ENCODE results near the gene ZNF263. TPM values are rescaled to one million over a fixed set of nuclear protein-coding genes. Genes with fewer than 3 reads are reported as not detected.

The ZNF263 gene
- total RNA-seq, 1 donor from 2014 or later = 34.7 TPM

- peak overlapping the region; percentile 91 for H3K4me2 ChIP-seq (ENCODE audit: low read length)
- H3K4me3 Mint-ChIP-seq (ENCODE audit: unreplicated experiment) = peak overlapping the region; percentile 100
- H3K9ac ChIP-seq (ENCODE audit: low read length) = peak overlapping the region; percentile 97
- H4K20me1 ChIP-seq (ENCODE audit: insufficient read depth, low read length) = peaks cover 21% of the 10 kb centered on the region
- peaks cover 25% of the 10 kb centered on the region for H3K36me3 Mint-ChIP-seq (ENCODE audit: low read depth, unreplicated experiment)
- peak overlapping the region; percentile 100 for H3K27ac ChIP-seq (ENCODE audit: low read depth, low read length)
- peaks cover 15% of the 10 kb centered on the region for H3K36me3 ChIP-seq (ENCODE audit: insufficient read depth, low read length)
- H3K4me1 ChIP-seq (ENCODE audit: insufficient read depth, low read length) = peaks cover 20% of the 10 kb centered on the region
- FAIRE-seq (no peak), DNase-seq (ENCODE audit: low read depth) (no peak)
- peaks cover 16% of the 10 kb centered on the region for H3K4me1 Mint-ChIP-seq (ENCODE audit: low read depth, unreplicated experiment)
- H3K27me3 ChIP-seq (ENCODE audit: insufficient read depth, low read length) = no peaks in the 10 kb centered on the region
- peak overlapping the region; percentile 98 for H3K27ac Mint-ChIP-seq (ENCODE audit: unreplicated experiment)
- TF ChIP-seq CTCF (IDR thresholded peaks at IDR 0.05; ENCODE audit: insufficient read depth, low read depth, low read length) (no peak), EZH2 (IDR thresholded peaks at IDR 0.05; ENCODE audit: insufficient read depth, low read length) (no peak)
- H3K27me3 Mint-ChIP-seq (ENCODE audit: low read depth, unreplicated experiment) = no peaks in the 10 kb centered on the region
- H2AFZ ChIP-seq (ENCODE audit: low read depth, low read length) = peak overlapping the region; percentile 67
- H3K4me3 ChIP-seq (ENCODE audit: insufficient read depth, low read depth, low read length) = peak overlapping the region; percentile 86
- peaks cover 4% of the 10 kb centered on the region for H3K9me3 ChIP-seq (ENCODE audit: insufficient read depth, low read depth, low read length)
- peaks cover 50% of the 10 kb centered on the region for H3K79me2 ChIP-seq (ENCODE audit: insufficient read depth, low read length)
- peaks cover 11% of the 10 kb centered on the region for H3K9me3 Mint-ChIP-seq (ENCODE audit: unreplicated experiment)
Observed at GRCh38 chr16:3283543-3284447, 504 bp downstream of the ZNF263 start.

- TF ChIP-seq CTCF (IDR thresholded peaks at IDR 0.05; ENCODE audit: insufficient read depth, low read depth, low read length) (no peak), EZH2 (IDR thresholded peaks at IDR 0.05; ENCODE audit: insufficient read depth, low read length) (no peak)
- Mint-ChIP-seq H3K36me3 (ENCODE audit: low read depth, unreplicated experiment) (peaks cover 39% of the 10 kb centered on the region), H3K4me3 (ENCODE audit: unreplicated experiment) (peak overlapping the region; percentile 100), H3K4me1 (ENCODE audit: low read depth, unreplicated experiment) (peaks cover 16% of the 10 kb centered on the region), H3K27ac (ENCODE audit: unreplicated experiment) (peak overlapping the region; percentile 47), H3K9me3 (ENCODE audit: unreplicated experiment) (peaks cover 21% of the 10 kb centered on the region), H3K27me3 (ENCODE audit: low read depth, unreplicated experiment) (no peaks in the 10 kb centered on the region)
- Histone ChIP-seq H4K20me1 (ENCODE audit: insufficient read depth, low read length) (peaks cover 32% of the 10 kb centered on the region), H3K9me3 (ENCODE audit: insufficient read depth, low read depth, low read length) (peaks cover 18% of the 10 kb centered on the region), H3K9ac (ENCODE audit: low read length) (no peak overlapping the region), H3K4me1 (ENCODE audit: insufficient read depth, low read length) (peaks cover 20% of the 10 kb centered on the region), H3K36me3 (ENCODE audit: insufficient read depth, low read length) (peaks cover 23% of the 10 kb centered on the region), H3K79me2 (ENCODE audit: insufficient read depth, low read length) (peaks cover 63% of the 10 kb centered on the region), H3K4me2 (ENCODE audit: low read length) (peak overlapping the region; percentile 91), H2AFZ (ENCODE audit: low read depth, low read length) (no peak overlapping the region), H3K4me3 (ENCODE audit: insufficient read depth, low read depth, low read length) (peak overlapping the region; percentile 86), H3K27me3 (ENCODE audit: insufficient read depth, low read length) (no peaks in the 10 kb centered on the region), H3K27ac (ENCODE audit: low read depth, low read length) (no peak overlapping the region)
- DNase-seq (ENCODE audit: low read depth) = no peak
- no peak for FAIRE-seq
Observed at GRCh38 chr16:3285131-3285530, 1.8 kb downstream of the ZNF263 start.

Data from astrocyte (in vitro differentiated cells and primary cell).